Mammary epithelial cell (primary cell): ENCODE measurements around the gene IGF2BP3.

Experiments
- EZH2 ChIP-seq: IDR thresholded peaks from 2 replicates; pipeline ENCODE4 v1.6.1; 2012; ENCODE audit warnings: low read length, inconsistent platforms, borderline replicate concordance
- TF ChIP-seq, protein P1 (sequence below), 2 donors: IDR thresholded peaks in 1 of 2; conservative IDR thresholded peaks in 1 of 2; 2 replicates each; pipeline ENCODE4 v1.5.1; 2011 to 2012; ENCODE audit warnings: inconsistent platforms in 2 of 2, low read length in 2 of 2, mild to moderate bottlenecking in 2 of 2, control low read depth in 1 of 2, low read depth in 1 of 2; ENCODE audit not compliant: insufficient read depth in 1 of 2; ENCODE audit errors: extremely low read depth in 1 of 2

GRCh38 chr7:23345601-23346000, 124.7 kb downstream of the IGF2BP3 start:
- TF ChIP-seq, protein P1, sequence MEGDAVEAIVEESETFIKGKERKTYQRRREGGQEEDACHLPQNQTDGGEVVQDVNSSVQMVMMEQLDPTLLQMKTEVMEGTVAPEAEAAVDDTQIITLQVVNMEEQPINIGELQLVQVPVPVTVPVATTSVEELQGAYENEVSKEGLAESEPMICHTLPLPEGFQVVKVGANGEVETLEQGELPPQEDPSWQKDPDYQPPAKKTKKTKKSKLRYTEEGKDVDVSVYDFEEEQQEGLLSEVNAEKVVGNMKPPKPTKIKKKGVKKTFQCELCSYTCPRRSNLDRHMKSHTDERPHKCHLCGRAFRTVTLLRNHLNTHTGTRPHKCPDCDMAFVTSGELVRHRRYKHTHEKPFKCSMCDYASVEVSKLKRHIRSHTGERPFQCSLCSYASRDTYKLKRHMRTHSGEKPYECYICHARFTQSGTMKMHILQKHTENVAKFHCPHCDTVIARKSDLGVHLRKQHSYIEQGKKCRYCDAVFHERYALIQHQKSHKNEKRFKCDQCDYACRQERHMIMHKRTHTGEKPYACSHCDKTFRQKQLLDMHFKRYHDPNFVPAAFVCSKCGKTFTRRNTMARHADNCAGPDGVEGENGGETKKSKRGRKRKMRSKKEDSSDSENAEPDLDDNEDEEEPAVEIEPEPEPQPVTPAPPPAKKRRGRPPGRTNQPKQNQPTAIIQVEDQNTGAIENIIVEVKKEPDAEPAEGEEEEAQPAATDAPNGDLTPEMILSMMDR (conservative IDR thresholded peaks at IDR 0.05 in 1 of 2, IDR thresholded peaks at IDR 0.05 in 1 of 2; ENCODE audit: extremely low read depth in 1 of 2, insufficient read depth in 1 of 2, low read depth in 1 of 2, low read length in 2 of 2) = no peak
- no peak for TF ChIP-seq EZH2
